NCI-H460 (cell line): ENCODE results near the gene DLGAP1. TPM values are rescaled to one million over a fixed set of nuclear protein-coding genes. Genes with fewer than 3 reads are reported as not detected.

ENCODE experiments used
- DNase-seq: peaks from one replicate; pipeline ENCODE4 v3.0.0-alpha.2; 2016; ENCODE audit warnings: low read depth; ENCODE audit errors: extremely low read depth
- total RNA-seq: library from RNA; depleted of rRNA; stranded (reverse); fragments of >200 nt; shearing (Covaris generic); gene quantifications from 2 replicates; pipeline ENCODE4 v1.2.3, GENCODE V29; 2014

DLGAP1 gene
- total RNA-seq, 1 experiment from 2014 or later, result 1.8 TPM

GRCh38 chr18:3877678-3878077, 577.4 kb downstream of the DLGAP1 start:
- no peak for DNase-seq

- DNase-seq, result no peak
These were observed 579.1 kb downstream of the DLGAP1 start for GRCh38 chr18:3875961-3876360.

- no peak for DNase-seq
These were observed 579.7 kb downstream of the DLGAP1 start for GRCh38 chr18:3875376-3875775.

GRCh38 chr18:3874581-3874980, 580.5 kb downstream of the DLGAP1 start:
- DNase-seq, result no peak

GRCh38 chr18:3874125-3874524, 581.0 kb downstream of the DLGAP1 start:
- DNase-seq, result no peak

- no peak for DNase-seq
These were observed 581.4 kb downstream of the DLGAP1 start for GRCh38 chr18:3873698-3874097.

- no peak for DNase-seq
These were observed 581.9 kb downstream of the DLGAP1 start for GRCh38 chr18:3873211-3873610.

- DNase-seq, result no peak
These were observed 582.5 kb downstream of the DLGAP1 start for GRCh38 chr18:3872641-3873040.

- DNase-seq, result no peak
These were observed 583.4 kb downstream of the DLGAP1 start for GRCh38 chr18:3871687-3872086.

- no peak for DNase-seq
These were observed 584.2 kb downstream of the DLGAP1 start for GRCh38 chr18:3870914-3871313.

GRCh38 chr18:3869848-3870247, 585.3 kb downstream of the DLGAP1 start:
- DNase-seq, result peak; percentile 56

- no peak for DNase-seq
These were observed 587.2 kb downstream of the DLGAP1 start for GRCh38 chr18:3867864-3868311.

GRCh38 chr18:3867236-3867635, 587.9 kb downstream of the DLGAP1 start:
- no peak for DNase-seq

GRCh38 chr18:3864669-3865298, 590.3 kb downstream of the DLGAP1 start:
- no peak for DNase-seq

GRCh38 chr18:3863593-3863992, 591.5 kb downstream of the DLGAP1 start:
- no peak for DNase-seq

GRCh38 chr18:3863006-3863405, 592.1 kb downstream of the DLGAP1 start:
- DNase-seq, result no peak

- DNase-seq, result no peak
These were observed 593.6 kb downstream of the DLGAP1 start for GRCh38 chr18:3861495-3861894.

- no peak for DNase-seq
These were observed 597.6 kb downstream of the DLGAP1 start for GRCh38 chr18:3857544-3857943.

- DNase-seq, result no peak
These were observed 599.1 kb downstream of the DLGAP1 start for GRCh38 chr18:3855966-3856365.

GRCh38 chr18:3852321-3852720, 602.8 kb downstream of the DLGAP1 start:
- no peak for DNase-seq

- DNase-seq, result no peak
These were observed 603.9 kb downstream of the DLGAP1 start for GRCh38 chr18:3851159-3851558.

- DNase-seq, result no peak
These were observed 606.8 kb downstream of the DLGAP1 start for GRCh38 chr18:3848316-3848715.

GRCh38 chr18:3845161-3845560, 609.9 kb downstream of the DLGAP1 start:
- DNase-seq, result no peak
